HEK293 (cell line): ENCODE measurements around the gene CLEC14A.

Source experiments
- CTCF ChIA-PET: fragments of 350-600 bp; formaldehyde crosslinking; extraction: SDS; loops from one replicate; lab custom pipeline; 2021; ENCODE audit warnings: antibody characterized with exemption; lab: Yijun Ruan, JAX
- POLR2A ChIA-PET: fragments of 300-600 bp; formaldehyde crosslinking; extraction: SDS; loops from one replicate; lab custom pipeline; 2020; ENCODE audit warnings: antibody characterized with exemption, inconsistent platforms; lab: Yijun Ruan, JAX
- H3K27ac ChIP-seq: fragments of 200-500 bp; sonication (Bioruptor generic); 2 replicates; pipeline ENCODE4 v1.5.1; 2014; ENCODE audit warnings: low read depth, low read length, control low read depth, inconsistent platforms; ENCODE audit errors: extremely low read depth
- H3K36me3 ChIP-seq, 2 experiments: fragments of 200-500 bp in 1 of 2; sonication (Bioruptor generic) in 1 of 2; 1 replicate in 1 of 2; 2 replicates in 1 of 2; pipeline ENCODE4 v1.5.1; 2014 to 2017; ENCODE audit warnings: inconsistent platforms in 2 of 2, low read length in 2 of 2; ENCODE audit not compliant: control insufficient read depth in 2 of 2, insufficient read depth in 1 of 2
- H3K4me1 ChIP-seq: fragments of 200-500 bp; sonication (Bioruptor generic); 2 replicates; pipeline ENCODE4 v1.5.1; 2014; ENCODE audit warnings: mild to moderate bottlenecking, low read length, inconsistent platforms; ENCODE audit not compliant: control insufficient read depth, insufficient read depth
- H3K4me3 ChIP-seq: 2 replicates; pipeline ENCODE4 v1.5.1; 2011; ENCODE audit warnings: low read depth, mild to moderate bottlenecking, control low read depth, low read length, moderate library complexity
- H3K9me3 ChIP-seq: fragments of 200-500 bp; sonication (Bioruptor generic); 2 replicates; pipeline ENCODE4 v1.5.1; 2014; ENCODE audit warnings: low read depth, low read length, inconsistent platforms; ENCODE audit not compliant: control insufficient read depth, insufficient read depth
- EGR2 ChIP-seq: fragments of 450-650 bp; formaldehyde crosslinking; IDR thresholded peaks from 2 replicates; pipeline ENCODE4 v1.5.1; 2016; ENCODE audit warnings: low read depth, missing biosample characterization, missing genetic modification characterization
- KLF7 ChIP-seq: fragments of 450-650 bp; formaldehyde crosslinking; IDR thresholded peaks from 2 replicates; pipeline ENCODE4 v1.5.1; 2016; ENCODE audit warnings: missing biosample characterization, missing genetic modification characterization, borderline replicate concordance
- MYNN ChIP-seq: fragments of 450-650 bp; formaldehyde crosslinking; IDR thresholded peaks from 2 replicates; pipeline ENCODE4 v1.5.1; 2016; ENCODE audit warnings: missing biosample characterization, missing genetic modification characterization, borderline replicate concordance
- OSR2 ChIP-seq: fragments of 450-650 bp; formaldehyde crosslinking; IDR thresholded peaks from 2 replicates; pipeline ENCODE4 v1.5.1; 2016; ENCODE audit warnings: missing biosample characterization, missing genetic modification characterization
- PRDM2 ChIP-seq: fragments of 450-650 bp; formaldehyde crosslinking; IDR thresholded peaks from 2 replicates; pipeline ENCODE4 v1.5.1; 2016; ENCODE audit warnings: missing biosample characterization, missing genetic modification characterization, borderline replicate concordance
- ZBTB10 ChIP-seq: fragments of 450-650 bp; formaldehyde crosslinking; IDR thresholded peaks from 2 replicates; pipeline ENCODE4 v1.5.1; 2016; ENCODE audit warnings: missing biosample characterization, missing genetic modification characterization
- ZBTB20 ChIP-seq: fragments of 450-650 bp; formaldehyde crosslinking; IDR thresholded peaks from 2 replicates; pipeline ENCODE4 v1.5.1; 2016; ENCODE audit warnings: missing biosample characterization, missing genetic modification characterization
- ZFHX2 ChIP-seq: fragments of 450-650 bp; formaldehyde crosslinking; conservative IDR thresholded peaks from 2 replicates; pipeline ENCODE4 v1.5.1; 2016; ENCODE audit warnings: missing biosample characterization, missing genetic modification characterization
- ZNF2 ChIP-seq: fragments of 450-650 bp; formaldehyde crosslinking; IDR thresholded peaks from 2 replicates; pipeline ENCODE4 v1.5.1; 2016; ENCODE audit warnings: missing biosample characterization, missing genetic modification characterization
- ZNF280C ChIP-seq: fragments of 450-650 bp; formaldehyde crosslinking; IDR thresholded peaks from 2 replicates; pipeline ENCODE4 v1.5.1; 2016; ENCODE audit warnings: missing biosample characterization, missing genetic modification characterization
- ZNF311 ChIP-seq: fragments of 450-650 bp; formaldehyde crosslinking; IDR thresholded peaks from 2 replicates; pipeline ENCODE4 v1.5.1; 2017; ENCODE audit warnings: missing biosample characterization, missing genetic modification characterization, borderline replicate concordance
- ZNF664 ChIP-seq: fragments of 450-650 bp; formaldehyde crosslinking; IDR thresholded peaks from 2 replicates; pipeline ENCODE4 v1.5.1; 2016; ENCODE audit warnings: missing biosample characterization, missing genetic modification characterization
- ZNF707 ChIP-seq: fragments of 450-650 bp; formaldehyde crosslinking; IDR thresholded peaks from 2 replicates; pipeline ENCODE4 v1.5.1; 2016; ENCODE audit warnings: missing biosample characterization, missing genetic modification characterization
- ZXDB ChIP-seq: fragments of 450-650 bp; formaldehyde crosslinking; IDR thresholded peaks from 2 replicates; pipeline ENCODE4 v1.5.1; 2016; ENCODE audit warnings: missing biosample characterization, missing genetic modification characterization
- TF ChIP-seq, protein P1 (sequence below): fragments of 450-650 bp; formaldehyde crosslinking; IDR thresholded peaks from 2 replicates; pipeline ENCODE4 v1.5.1; 2016; ENCODE audit warnings: missing biosample characterization, missing genetic modification characterization

Gene CLEC14A

DNA sequence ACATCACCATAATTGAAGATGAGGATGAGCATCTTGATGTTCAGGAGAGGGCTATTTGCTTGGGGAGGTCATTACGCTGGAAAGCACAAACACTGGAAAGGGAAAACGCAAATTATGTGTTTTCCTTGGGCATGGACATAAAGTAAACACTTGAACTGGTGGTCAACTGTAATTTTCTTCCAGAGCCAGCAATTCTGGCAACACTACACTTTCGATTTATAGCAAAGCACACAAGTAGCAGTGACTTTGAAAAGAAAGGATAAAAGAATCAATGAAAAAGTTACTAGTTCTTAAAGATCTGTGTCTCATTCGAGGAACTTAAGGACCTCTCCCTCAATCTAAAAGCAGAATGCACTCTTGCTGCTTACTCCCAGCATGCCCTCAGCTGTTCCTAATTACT lies 2.2 kb downstream of the CLEC14A start (continued):
- TF ChIP-seq KLF7 (no peak), PRDM2 (no peak), ZNF280C (tag by site-specific recombination) (no peak), ZBTB20 (tag by site-specific recombination) (no peak)

GRCh38 chr14:38252066-38252710 lies 3.7 kb downstream of the CLEC14A start:
- no peaks in the 10 kb centered on the region for H3K9me3 ChIP-seq
- POLR2A ChIA-PET: no interaction called here
- H3K4me1 ChIP-seq: no peaks in the 10 kb centered on the region
- no peak overlapping the region for H3K4me3 ChIP-seq
- H3K36me3 ChIP-seq: no peaks in the 10 kb centered on the region
- TF ChIP-seq MYNN (no peak), ZNF664 (no peak), OSR2 (tag by site-specific recombination) (no peak), ZNF2 (tag by site-specific recombination) (no peak), ZFHX2 (tag by site-specific recombination) (no peak), ZNF311 (no peak), ZNF707 (tag by site-specific recombination) (no peak), PRDM2 (no peak), ZBTB10 (no peak), EGR2 (tag by site-specific recombination) (no peak), ZXDB (tag by site-specific recombination) (no peak)
- TF ChIP-seq, protein P1, sequence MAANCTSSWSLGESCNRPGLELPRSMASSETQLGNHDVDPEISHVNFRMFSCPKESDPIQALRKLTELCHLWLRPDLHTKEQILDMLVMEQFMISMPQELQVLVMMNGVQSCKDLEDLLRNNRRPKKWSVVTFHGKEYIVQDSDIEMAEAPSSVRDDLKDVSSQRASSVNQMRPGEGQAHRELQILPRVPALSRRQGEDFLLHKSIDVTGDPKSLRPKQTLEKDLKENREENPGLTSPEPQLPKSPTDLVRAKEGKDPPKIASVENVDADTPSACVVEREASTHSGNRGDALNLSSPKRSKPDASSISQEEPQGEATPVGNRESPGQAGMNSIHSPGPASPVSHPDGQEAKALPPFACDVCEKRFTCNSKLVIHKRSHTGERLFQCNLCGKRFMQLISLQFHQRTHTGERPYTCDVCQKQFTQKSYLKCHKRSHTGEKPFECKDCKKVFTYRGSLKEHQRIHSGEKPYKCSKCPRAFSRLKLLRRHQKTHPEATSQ (tag by site-specific recombination): no peak
- CTCF ChIA-PET: no interaction called here
- no peak overlapping the region for H3K27ac ChIP-seq
